ENCODE measurements around the gene OTUD5. TPM values are rescaled to one million over a fixed set of nuclear protein-coding genes. Genes with fewer than 3 reads are reported as not detected.

OTUD5 gene
- polyA plus RNA-seq, 3 donors = 8.4 to 75.0 (median 12.4) TPM

- Histone ChIP-seq H3K4me1 (ENCODE audit: control insufficient read depth in 1 of 2, insufficient read depth in 2 of 2, low read length in 2 of 2) (peaks cover 9 to 10% of the 10 kb centered on the region in 2 donors), H3K9ac (ENCODE audit: insufficient read depth, low read length, poor library complexity, severe bottlenecking) (no peak overlapping the region), H3K4me2 (replicated peaks; ENCODE audit: extremely low read depth, low read length, poor library complexity, severe bottlenecking) (no peak overlapping the region), H3K36me3 (replicated peaks in 1 of 2; ENCODE audit: control insufficient read depth in 1 of 2, insufficient read depth in 2 of 2, low read length in 2 of 2) (peaks cover 44 to 68% of the 10 kb centered on the region in 2 donors), H2AFZ (ENCODE audit: insufficient read depth, low read depth, low read length, poor library complexity, severe bottlenecking) (no peak overlapping the region), H3K9me3 (replicated peaks in 1 of 2; ENCODE audit: control insufficient read depth in 1 of 2, insufficient read depth in 1 of 2, low read length in 2 of 2) (peaks cover 0 to 8% of the 10 kb centered on the region in 2 donors), H3K79me2 (ENCODE audit: insufficient read depth, low read length) (peaks cover 40% of the 10 kb centered on the region), H4K20me1 (ENCODE audit: insufficient read depth, low read length) (peaks cover 29% of the 10 kb centered on the region), H3K27me3 (ENCODE audit: control insufficient read depth in 2 of 2, insufficient read depth in 2 of 2, low read length in 2 of 2) (no peaks in the 10 kb centered on the region), H3K4me3 (replicated peaks in 1 of 3; ENCODE audit: low read depth in 2 of 3, low read length in 3 of 3) (no peak overlapping the region), H3K27ac (ENCODE audit: low read depth in 1 of 2, low read length in 2 of 2) (no peak overlapping the region)
- Mint-ChIP-seq H3K4me1 (peaks cover 20% of the 10 kb centered on the region), H3K27ac (peak overlapping the region in 4 of 7 donors; percentile 20 to 69 (median 44)), H3K27me3 (ENCODE audit: low read depth in 3 of 3) (peaks cover 0 to 7% (median 0%) of the 10 kb centered on the region in 3 donors), H3K9me3 (peaks cover 0 to 11% (median 0%) of the 10 kb centered on the region in 7 donors), H3K36me3 (peaks cover 51 to 64% of the 10 kb centered on the region in 2 donors), H3K4me3 (no peak overlapping the region)
- no peak for DNase-seq
- 82% methylated on average over 2 of the region's 3 CpGs for whole genome bisulfite sequencing (ENCODE audit: insufficient coverage)
- TF ChIP-seq CTCF (IDR thresholded peaks at IDR 0.05) = no peak
- intact Hi-C loops (cut with micrococcal nuclease) = no loop called here
These were observed 40.0 kb upstream of the OTUD5 start for GRCh38 chrX:48997455-48997854.

- peaks cover 39% of the 10 kb centered on the region for H3K79me2 ChIP-seq (ENCODE audit: insufficient read depth, low read length)
- no peak for DNase-seq
- Mint-ChIP-seq H3K27ac (peak overlapping the region in 1 of 7 donors; percentile 41), H3K9me3 (peaks cover 0 to 9% (median 0%) of the 10 kb centered on the region in 7 donors), H3K36me3 (peaks cover 54 to 68% of the 10 kb centered on the region in 2 donors), H3K27me3 (ENCODE audit: low read depth in 3 of 3) (peaks cover 0 to 7% (median 0%) of the 10 kb centered on the region in 3 donors), H3K4me1 (peaks cover 20% of the 10 kb centered on the region), H3K4me3 (no peak overlapping the region)
- H2AFZ ChIP-seq (ENCODE audit: insufficient read depth, low read depth, low read length, poor library complexity, severe bottlenecking) = no peak overlapping the region
- intact Hi-C loops (cut with micrococcal nuclease) = no loop called here
- no peak overlapping the region for H3K4me3 ChIP-seq (replicated peaks in 1 of 3; ENCODE audit: low read depth in 2 of 3, low read length in 3 of 3)
- H3K9ac ChIP-seq (ENCODE audit: insufficient read depth, low read length, poor library complexity, severe bottlenecking) = no peak overlapping the region
- no peaks in the 10 kb centered on the region for H3K27me3 ChIP-seq (ENCODE audit: control insufficient read depth in 2 of 2, insufficient read depth in 2 of 2, low read length in 2 of 2)
- TF ChIP-seq CTCF (IDR thresholded peaks at IDR 0.05) = no peak
- H3K4me1 ChIP-seq (ENCODE audit: control insufficient read depth in 1 of 2, insufficient read depth in 2 of 2, low read length in 2 of 2) = peaks cover 9 to 10% of the 10 kb centered on the region in 2 donors
- peaks cover 29% of the 10 kb centered on the region for H4K20me1 ChIP-seq (ENCODE audit: insufficient read depth, low read length)
- H3K36me3 ChIP-seq (replicated peaks in 1 of 2; ENCODE audit: control insufficient read depth in 1 of 2, insufficient read depth in 2 of 2, low read length in 2 of 2) = peaks cover 49 to 73% of the 10 kb centered on the region in 2 donors
- no peak overlapping the region for H3K4me2 ChIP-seq (replicated peaks; ENCODE audit: extremely low read depth, low read length, poor library complexity, severe bottlenecking)
- no peak overlapping the region for H3K27ac ChIP-seq (ENCODE audit: low read depth in 1 of 2, low read length in 2 of 2)
- 97% methylated on average over 4 of the region's 6 CpGs for WGBS (ENCODE audit: insufficient coverage)
- H3K9me3 ChIP-seq (replicated peaks in 1 of 2; ENCODE audit: control insufficient read depth in 1 of 2, insufficient read depth in 1 of 2, low read length in 2 of 2) = peaks cover 0 to 4% of the 10 kb centered on the region in 2 donors
These were observed 39.6 kb upstream of the OTUD5 start for GRCh38 chrX:48996969-48997368.

Measured in CD14-positive monocyte (primary cell).